NK-92 treated with Interleukin-12 subunit alpha and Interleukin-12 subunit beta, amount 100 ng/mL, for 24 hours (cell line): Measurements from ENCODE around the gene C22orf42.
"Not testable (repeated sequence)": the region's sequence is repeated elsewhere in the genome, so short reads cannot be mapped to it uniquely, and the experiment has no call there.

Experiments used
- DNase-seq: peaks from one replicate; lab custom pipeline; 2025; lab: John Stamatoyannopoulos, UW

The C22orf42 gene

DNA sequence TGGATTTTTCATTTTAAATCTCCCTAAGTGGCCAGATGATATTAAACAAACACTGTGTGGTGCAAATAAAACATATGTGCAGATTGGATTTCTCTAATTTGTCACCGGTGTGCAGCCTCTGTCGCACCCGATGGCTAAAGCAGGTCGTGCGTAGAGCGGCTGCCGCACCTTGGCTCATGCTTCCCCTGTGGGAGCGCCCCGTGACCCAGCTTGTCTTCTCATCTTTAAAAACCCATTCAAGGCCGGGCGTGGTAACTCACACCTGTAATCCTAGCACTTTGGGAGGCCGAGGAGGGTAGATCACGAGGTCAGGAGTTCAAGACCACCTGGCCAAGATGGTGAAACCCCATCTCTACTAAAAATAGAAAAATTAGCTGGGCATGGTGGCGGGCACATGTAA, 24.3 kb downstream of the C22orf42 start:
- not testable (repeated sequence) for DNase-seq

DNA sequence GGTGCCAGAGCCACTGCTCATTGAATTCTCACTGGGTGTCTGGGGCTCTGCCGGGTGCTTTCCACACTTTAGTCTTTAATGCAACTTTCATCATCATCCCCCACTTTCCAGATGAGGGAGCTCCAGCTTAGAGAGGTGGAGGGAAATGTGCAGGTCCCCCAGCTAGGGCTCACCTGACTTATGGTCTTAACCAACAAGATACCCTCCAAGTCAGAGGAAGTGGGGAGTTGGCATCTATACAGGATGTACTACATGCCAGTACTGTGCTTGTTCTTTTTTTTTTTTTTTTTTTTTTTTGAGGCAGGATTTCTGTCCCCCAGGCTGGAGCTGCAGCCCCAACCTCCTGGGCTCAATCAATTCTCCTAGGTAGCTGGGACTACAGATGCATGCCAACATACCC, 26.3 kb downstream of the C22orf42 start:
- no peak for DNase-seq

DNA sequence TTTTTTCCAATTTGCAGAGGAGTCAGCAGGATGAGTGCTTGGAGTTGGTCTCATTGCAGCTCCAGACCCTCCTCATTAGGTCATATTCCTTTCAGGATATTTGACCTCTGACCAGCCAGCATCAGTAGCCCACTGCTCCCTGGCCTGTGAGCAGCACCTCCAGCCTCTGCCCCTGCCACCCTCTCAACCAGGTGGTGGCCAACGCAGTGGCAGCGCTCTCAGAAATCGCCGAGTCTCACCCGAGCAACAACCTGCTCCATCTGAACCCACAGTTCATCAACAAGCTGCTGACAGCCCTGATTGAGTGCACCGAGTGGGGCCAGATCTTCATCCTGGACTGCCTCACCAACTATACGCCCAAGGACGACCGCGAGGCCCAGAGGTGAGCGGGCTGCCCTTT, 27.0 kb downstream of the C22orf42 start:
- DNase-seq, result no peak

DNA sequence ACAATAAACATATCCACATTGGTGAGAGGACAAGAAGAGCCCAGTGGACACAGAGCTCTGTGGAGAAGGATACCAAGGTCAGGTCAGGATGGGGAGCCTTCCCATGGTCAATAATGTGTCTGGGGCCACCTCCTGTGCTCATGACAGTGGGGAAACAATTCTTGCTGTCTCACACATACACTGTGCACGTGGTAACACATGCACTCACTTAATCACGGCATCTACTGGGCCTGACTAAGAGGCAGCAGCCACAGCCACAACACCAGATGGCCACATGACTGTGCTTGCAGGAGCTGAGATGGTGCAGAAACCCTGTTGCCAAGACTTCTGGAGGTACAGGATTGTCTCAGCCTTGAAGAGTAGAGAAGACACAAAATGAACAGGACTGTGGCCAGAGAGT, 28.6 kb downstream of the C22orf42 start:
- DNase-seq, result no peak

DNA sequence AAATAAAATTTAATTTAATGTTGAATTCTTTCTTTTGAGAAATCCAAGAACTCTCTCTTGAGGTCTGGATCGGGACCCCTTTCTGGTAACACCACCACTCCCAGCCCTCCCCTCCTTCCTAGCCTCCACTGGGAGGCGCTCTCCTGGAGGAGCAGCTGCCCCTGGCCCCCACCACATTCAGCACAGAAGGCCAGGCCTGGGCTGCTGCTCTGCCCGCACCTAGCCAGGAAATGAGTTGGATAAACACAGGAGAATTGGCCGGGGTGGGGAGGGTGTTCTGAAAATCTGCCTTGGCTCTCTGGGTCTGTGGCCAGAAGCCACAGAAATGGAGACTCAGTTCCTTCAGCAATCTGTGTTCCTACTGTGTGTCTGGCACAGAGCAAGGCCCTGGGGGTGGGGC, 31.2 kb downstream of the C22orf42 start:
- no peak for DNase-seq

DNA sequence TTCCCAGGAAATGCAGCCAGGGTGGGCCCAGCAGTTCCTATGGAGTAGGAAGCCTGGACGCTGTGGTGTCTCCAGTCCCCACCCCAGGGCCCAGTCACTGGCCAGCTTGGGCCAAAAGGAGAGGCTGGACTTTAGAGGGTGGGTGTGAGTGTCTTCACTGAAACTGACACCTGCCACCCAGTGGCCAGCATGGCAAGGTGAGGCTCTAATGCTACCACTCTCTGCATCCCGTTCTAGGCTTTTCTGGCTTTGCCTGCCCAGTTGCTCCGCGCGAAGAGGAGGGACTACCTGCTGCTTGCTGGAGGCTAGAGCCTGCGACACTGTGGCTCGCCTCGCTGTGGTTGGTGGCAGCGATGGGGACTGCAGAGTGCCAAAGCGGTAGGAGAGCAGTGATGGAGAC, 35.4 kb downstream of the C22orf42 start:
- no peak for DNase-seq

DNA sequence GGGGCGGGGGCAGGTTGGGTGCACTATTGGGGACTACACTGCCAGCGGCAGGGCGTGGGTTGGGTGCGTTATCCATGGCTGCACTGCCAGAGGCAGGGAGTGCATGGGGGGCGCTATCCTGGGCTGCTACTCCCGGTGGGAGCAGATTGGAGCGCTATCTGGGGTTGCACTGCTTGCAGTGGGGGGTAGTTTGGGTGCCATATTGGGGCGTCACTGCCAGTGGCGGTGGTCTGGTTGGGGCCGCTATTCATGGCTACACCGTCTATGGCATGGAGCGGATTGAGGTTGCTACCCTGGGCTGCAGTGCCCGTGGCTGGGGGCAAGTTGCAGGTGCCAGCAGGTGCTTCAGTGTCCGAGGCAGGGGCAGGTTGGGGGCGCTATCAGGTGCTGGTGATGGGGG, 36.2 kb downstream of the C22orf42 start:
- no peak for DNase-seq

DNA sequence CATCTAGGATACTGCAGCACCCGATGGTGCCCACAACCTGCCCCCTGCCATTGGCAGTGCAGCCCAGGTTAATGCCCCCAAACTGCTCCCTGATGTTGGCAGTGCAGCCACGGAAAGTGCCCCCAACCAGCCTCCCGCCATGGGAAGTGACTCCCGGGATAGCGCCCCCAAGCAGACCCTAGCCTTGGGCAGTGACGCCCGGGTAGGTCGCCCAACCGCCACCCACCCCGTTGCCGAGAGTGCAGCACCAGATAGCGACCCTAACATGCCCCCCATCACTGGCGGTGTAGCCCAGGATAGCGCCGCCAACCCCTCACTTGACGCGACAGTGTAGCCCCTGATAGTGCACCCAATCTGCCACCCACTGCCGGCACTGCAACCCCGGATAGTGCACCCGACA, 38.5 kb downstream of the C22orf42 start:
- DNase-seq, result no peak

DNA sequence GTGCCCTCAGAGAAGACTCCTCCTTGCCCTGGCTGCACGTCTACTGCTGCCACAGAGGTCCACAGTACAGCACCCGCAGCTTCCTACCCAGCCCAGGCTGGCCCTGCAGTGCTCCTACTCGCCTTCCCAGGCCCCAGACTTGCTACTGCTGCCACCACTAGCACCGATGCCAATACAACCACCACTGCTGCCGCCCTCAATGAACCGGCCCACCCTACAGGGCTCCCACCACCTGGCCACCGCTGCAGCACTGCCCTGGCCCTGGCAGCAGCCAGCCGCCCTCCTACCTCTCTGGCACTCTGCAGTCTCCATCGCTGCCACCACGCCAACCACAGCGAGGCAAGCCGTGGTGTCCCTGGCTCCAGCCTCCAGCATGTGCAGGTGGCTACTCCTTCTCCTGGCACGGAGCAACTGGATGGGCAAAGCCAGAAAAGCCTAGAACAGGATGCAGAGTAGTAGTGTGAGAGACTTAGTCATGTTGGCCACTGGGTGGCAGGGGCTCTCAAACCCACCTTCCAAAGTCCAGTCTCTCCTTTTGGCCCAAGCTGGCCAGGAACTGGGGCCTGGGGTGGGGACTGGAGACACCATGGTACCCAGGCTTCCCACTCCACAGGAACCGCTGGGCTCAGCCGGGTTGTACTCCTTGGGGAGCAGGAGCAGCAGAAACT, 39.4 kb downstream of the C22orf42 start:
- no peak for DNase-seq

DNA sequence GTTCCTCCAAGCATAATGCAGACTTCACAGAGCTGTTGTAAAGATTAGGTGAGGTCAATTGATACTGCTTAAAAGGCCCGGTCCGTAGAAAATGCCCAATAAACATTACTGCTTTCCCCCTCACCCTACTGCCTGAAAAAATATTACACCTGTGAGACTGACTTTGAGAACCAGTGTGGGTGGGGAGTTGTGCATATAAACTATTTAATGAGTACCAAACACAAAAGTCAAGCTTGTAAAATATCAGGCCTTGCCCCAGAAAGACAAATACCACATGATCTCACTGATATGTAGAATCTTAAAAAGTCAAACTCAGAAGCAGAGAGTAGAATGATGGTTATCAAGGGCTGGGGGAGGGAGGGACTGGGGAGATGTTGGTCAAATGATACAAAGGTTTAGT, 46.7 kb downstream of the C22orf42 start:
- DNase-seq, result no peak

DNA sequence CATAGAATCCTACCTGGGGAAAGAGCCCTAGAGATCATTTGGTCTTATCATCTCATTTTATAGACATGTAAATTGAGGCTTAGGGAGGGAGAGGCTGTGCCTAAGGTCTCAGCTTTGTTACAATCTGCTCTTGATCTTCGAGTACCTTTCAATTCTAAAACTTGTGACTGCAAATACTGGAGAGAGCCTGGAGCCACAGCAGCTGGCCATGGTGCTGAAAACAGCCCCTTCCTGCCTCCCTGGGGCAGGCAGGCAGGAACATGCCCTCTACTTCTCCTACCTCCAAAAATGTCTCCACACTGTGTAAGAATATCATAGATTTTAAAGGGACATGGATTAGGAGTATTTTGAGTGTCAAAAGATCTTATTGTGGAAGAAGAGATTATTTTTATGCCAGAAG, 52.2 kb downstream of the C22orf42 start:
- no peak for DNase-seq

DNA sequence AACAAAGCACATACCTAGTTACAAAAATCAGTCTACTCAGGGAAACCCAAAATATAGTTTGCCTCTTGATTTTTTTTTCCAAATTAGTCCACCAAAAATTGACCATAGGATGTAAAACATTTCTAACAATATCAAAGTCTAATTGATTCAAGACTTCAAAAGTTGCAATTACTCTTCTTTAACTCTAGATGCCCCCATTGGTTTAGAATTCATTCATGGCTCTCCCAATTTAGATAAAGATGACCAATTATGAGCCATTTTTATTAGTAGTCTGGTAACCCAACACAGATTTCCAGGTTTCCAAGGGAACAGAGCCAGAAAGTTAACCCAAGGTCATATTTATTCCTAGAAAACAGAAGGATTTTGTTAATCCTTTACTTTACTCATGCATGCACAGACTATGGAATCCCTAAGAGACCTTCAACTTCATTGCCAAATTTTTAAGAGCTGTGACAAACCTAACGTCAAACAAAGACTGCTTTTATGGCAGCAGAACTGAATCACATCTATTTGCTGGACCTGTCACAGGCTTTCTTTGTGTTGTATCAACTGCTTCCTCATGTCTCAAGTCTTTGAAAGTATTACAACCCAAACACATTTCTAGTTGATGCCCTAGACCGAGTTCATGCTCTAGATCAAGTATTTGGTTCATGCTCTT, 55.3 kb downstream of the C22orf42 start:
- no peak for DNase-seq

DNA sequence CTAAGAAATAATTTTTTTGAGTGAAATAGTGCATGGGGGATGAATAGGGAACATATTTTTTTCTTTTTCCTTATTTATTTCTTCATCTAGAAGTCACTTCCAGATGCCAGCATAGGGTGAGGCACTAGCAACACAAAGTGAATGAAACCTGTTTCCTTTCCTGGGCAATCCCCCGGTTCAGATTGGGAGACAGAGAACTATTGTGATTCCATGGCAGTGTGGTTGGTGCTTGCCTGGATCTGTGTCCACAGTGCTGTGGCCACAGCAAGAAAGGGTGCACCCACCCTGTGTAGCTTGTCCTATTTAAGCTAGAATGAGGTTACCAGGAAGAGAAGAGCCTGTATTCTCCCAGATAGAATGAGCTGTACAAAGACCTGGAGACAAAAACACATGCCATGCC, 58.4 kb downstream of the C22orf42 start:
- no peak for DNase-seq
